Stomach (tissue), 9 donors: Measurements from ENCODE around the gene CHN1. TPM values are rescaled to one million over a fixed set of nuclear protein-coding genes. Genes with fewer than 3 reads are reported as not detected.

Source experiments
- DNase-seq, 2 donors: peaks; one replicate each; pipeline versions ENCODE4 v3.0.0 to v3.0.0-alpha.2; 2013 to 2019
- H3K27ac ChIP-seq, 5 donors: fragments of 200-600 bp in 4 of 5; sonication (generic) in 4 of 5; one replicate each; pipeline ENCODE4 v1.5.1; 2013 to 2019; ENCODE audit warnings: mild to moderate bottlenecking in 1 of 5, moderate library complexity in 1 of 5
- H3K27me3 ChIP-seq, 3 donors: fragments of 200-600 bp; sonication (generic); one replicate each; pipeline ENCODE4 v1.5.1; 2017 to 2019; ENCODE audit warnings: mixed run types in 1 of 3
- H3K36me3 ChIP-seq, 4 donors: fragments of 200-600 bp; sonication (generic); 1 replicate in 3 of 4; 2 replicates in 1 of 4; pipeline ENCODE4 v1.5.1; 2016 to 2019
- H3K4me1 ChIP-seq, 4 donors: fragments of 200-600 bp; sonication (generic); one replicate each; pipeline ENCODE4 v1.5.1; 2016 to 2019
- H3K4me3 ChIP-seq, 4 donors: fragments of 200-600 bp; sonication (generic) in 3 of 4; one replicate each; pipeline ENCODE4 v1.5.1; 2016 to 2019; ENCODE audit warnings: mild to moderate bottlenecking in 1 of 4
- H3K9me3 ChIP-seq, 4 donors: fragments of 200-600 bp; sonication (generic); one replicate each; pipeline ENCODE4 v1.5.1; 2016 to 2019
- CTCF ChIP-seq, 7 experiments: fragments of 450-650 bp in 4 of 7; fragments of 200-600 bp in 3 of 7; sonication (generic) in 3 of 7; IDR thresholded peaks; one replicate each; pipeline ENCODE4 v1.5.1; 2016 to 2019; ENCODE audit warnings: antibody characterized with exemption in 7 of 7, control low read depth in 2 of 7, mild to moderate bottlenecking in 1 of 7
- EP300 ChIP-seq: sonication (generic); formaldehyde crosslinking; IDR thresholded peaks from one replicate; pipeline ENCODE4 v1.6.1; 2017; ENCODE audit warnings: antibody characterized with exemption
- POLR2A ChIP-seq, 4 donors: fragments of 450-650 bp; IDR thresholded peaks; one replicate each; pipeline ENCODE4 v1.6.1; 2016; ENCODE audit warnings: antibody characterized with exemption in 4 of 4, control low read depth in 2 of 4, mild to moderate bottlenecking in 1 of 4, moderate library complexity in 1 of 4
- POLR2AphosphoS5 ChIP-seq, 3 donors: sonication (generic); formaldehyde crosslinking; IDR thresholded peaks; one replicate each; pipeline ENCODE4 v1.6.1; 2016; ENCODE audit warnings: antibody characterized with exemption in 3 of 3
- WGBS, 5 donors: extraction: QIAGEN DNeasy Blood & Tissue Kit in 3 of 5; methylation state at CpG; one replicate each; pipeline versions ENCODE4 v1.1.5 to v1.1.7; 2013 to 2018; 5-methylcytosine and 5-hydroxymethylcytosine counted together
- intact Hi-C: fragments of 100-400 bp; cut with DNase I; formaldehyde crosslinking; loops from one replicate; pipeline ENCODE4 v1.15.1; 2023; ENCODE audit warnings: low total_unique reads
- polyA plus RNA-seq, 3 donors: library from polyadenylated mRNA; stranded (reverse); fragments of 200-250 nt; gene quantifications; one replicate each; pipeline ENCODE4 v1.2.3, GENCODE V29; 2013
- total RNA-seq, 5 donors: library from RNA; depleted of rRNA; stranded (reverse); fragments of >200 nt; gene quantifications; one replicate each; pipeline versions ENCODE4 v1.1.0 to v1.2.3, GENCODE V29; 2014 to 2016
- donor health status: healthy with polysubstance abuse.
- donor health status: Bipolar disorder and iron deficiency.
- donor health status: healthy.

Gene CHN1
- total and polyA plus RNA-seq, 8 donors, result 2.3 to 50.9 (median 12.2) TPM; not detected in 1

- no peaks in the 10 kb centered on the region for H3K27me3 ChIP-seq
Measured at GRCh38 chr2:174820361-174820760, 184.8 kb downstream of the CHN1 start.

GRCh38 chr2:174815526-174815925 lies 189.7 kb downstream of the CHN1 start:
- H3K9me3 ChIP-seq, result no peaks in the 10 kb centered on the region
- peaks cover 0 to 8% (median 0%) of the 10 kb centered on the region in 4 donors for H3K36me3 ChIP-seq
- 0 to 80% (median 47%) methylated on average over 2 of the region's 2 CpGs for WGBS, 5 donors
- no peak overlapping the region for H3K4me3 ChIP-seq
- H3K27me3 ChIP-seq, result no peaks in the 10 kb centered on the region
- no peak for TF ChIP-seq EP300
- intact Hi-C loops, result no loop called here
- H3K27ac ChIP-seq, result no peak overlapping the region
- no peaks in the 10 kb centered on the region for H3K4me1 ChIP-seq
- no peak for DNase-seq

More at GRCh38 chr2:174820361-174820760, 184.8 kb downstream of the CHN1 start:
- no peaks in the 10 kb centered on the region for H3K4me1 ChIP-seq
- H3K9me3 ChIP-seq, result no peaks in the 10 kb centered on the region
- no peak overlapping the region for H3K27ac ChIP-seq
- peaks cover 0 to 4% (median 0%) of the 10 kb centered on the region in 4 donors for H3K36me3 ChIP-seq
- no peak overlapping the region for H3K4me3 ChIP-seq
- DNase-seq, result no peak
- intact Hi-C loops, result no loop called here
- 85 to 97% (median 89%) methylated on average over 6 of the region's 6 CpGs for WGBS, 5 donors
- no peak for TF ChIP-seq POLR2A (IDR thresholded peaks at IDR 0.05)

- intact Hi-C loops, result no loop called here
Measured at GRCh38 chr2:174812037-174812436, 193.1 kb downstream of the CHN1 start.

GRCh38 chr2:174807931-174808330 lies 197.2 kb downstream of the CHN1 start:
- no peak for DNase-seq
- intact Hi-C loops, result no loop called here
- H3K4me3 ChIP-seq, result no peak overlapping the region
- no peak overlapping the region for H3K27ac ChIP-seq
- no peaks in the 10 kb centered on the region for H3K4me1 ChIP-seq
- no peaks in the 10 kb centered on the region for H3K27me3 ChIP-seq
- H3K9me3 ChIP-seq, result no peaks in the 10 kb centered on the region
- TF ChIP-seq CTCF (IDR thresholded peaks at IDR 0.05) (no peak), EP300 (no peak)
- WGBS, 5 donors, result 60 to 71% (median 66%) methylated on average over 1 of the region's 1 CpG
- peaks cover 0 to 14% (median 0%) of the 10 kb centered on the region in 4 donors for H3K36me3 ChIP-seq

More at GRCh38 chr2:174812037-174812436, 193.1 kb downstream of the CHN1 start:
- Histone ChIP-seq H3K9me3 (no peaks in the 10 kb centered on the region), H3K4me1 (no peaks in the 10 kb centered on the region), H3K27me3 (no peaks in the 10 kb centered on the region), H3K4me3 (no peak overlapping the region), H3K27ac (no peak overlapping the region), H3K36me3 (peaks cover 0 to 14% (median 0%) of the 10 kb centered on the region in 4 donors)
- 95 to 98% (median 96%) methylated on average over 7 of the region's 7 CpGs for WGBS, 5 donors
- no peak for DNase-seq
- no peak for TF ChIP-seq POLR2AphosphoS5 (IDR thresholded peaks at IDR 0.05)
- no peak for TF ChIP-seq EP300
- TF ChIP-seq CTCF (IDR thresholded peaks at IDR 0.05), result no peak
- no peak for TF ChIP-seq POLR2A (IDR thresholded peaks at IDR 0.05)

GRCh38 chr2:174805803-174806202 lies 199.4 kb downstream of the CHN1 start:
- Histone ChIP-seq H3K9me3 (no peaks in the 10 kb centered on the region), H3K36me3 (peaks cover 0 to 16% (median 0%) of the 10 kb centered on the region in 4 donors), H3K27me3 (no peaks in the 10 kb centered on the region), H3K4me1 (no peaks in the 10 kb centered on the region), H3K4me3 (no peak overlapping the region), H3K27ac (no peak overlapping the region)
- DNase-seq, result no peak
- intact Hi-C loops, result no loop called here
- TF ChIP-seq POLR2AphosphoS5 (IDR thresholded peaks at IDR 0.05), result no peak
- TF ChIP-seq POLR2A (IDR thresholded peaks at IDR 0.05), result no peak
- no peak for TF ChIP-seq EP300
- TF ChIP-seq CTCF (IDR thresholded peaks at IDR 0.05), result no peak
- WGBS, 5 donors, result 78 to 100% (median 82%) methylated on average over 1 of the region's 1 CpG
